HG02970 (cell line): ENCODE results near the gene ABTB2.
A peak's percentile ranks its signal among the peaks of the same experiment; 100 is the strongest.

Experiments
- ATAC-seq: cut with Tn5 transposase; IDR thresholded peaks from one replicate; pipeline ENCODE4 v1.9.1; 2021; ENCODE audit warnings: mild to moderate bottlenecking, moderate library complexity, moderate number of reproducible peaks; ENCODE audit not compliant: unreplicated experiment, low FRiP score

The ABTB2 gene

DNA sequence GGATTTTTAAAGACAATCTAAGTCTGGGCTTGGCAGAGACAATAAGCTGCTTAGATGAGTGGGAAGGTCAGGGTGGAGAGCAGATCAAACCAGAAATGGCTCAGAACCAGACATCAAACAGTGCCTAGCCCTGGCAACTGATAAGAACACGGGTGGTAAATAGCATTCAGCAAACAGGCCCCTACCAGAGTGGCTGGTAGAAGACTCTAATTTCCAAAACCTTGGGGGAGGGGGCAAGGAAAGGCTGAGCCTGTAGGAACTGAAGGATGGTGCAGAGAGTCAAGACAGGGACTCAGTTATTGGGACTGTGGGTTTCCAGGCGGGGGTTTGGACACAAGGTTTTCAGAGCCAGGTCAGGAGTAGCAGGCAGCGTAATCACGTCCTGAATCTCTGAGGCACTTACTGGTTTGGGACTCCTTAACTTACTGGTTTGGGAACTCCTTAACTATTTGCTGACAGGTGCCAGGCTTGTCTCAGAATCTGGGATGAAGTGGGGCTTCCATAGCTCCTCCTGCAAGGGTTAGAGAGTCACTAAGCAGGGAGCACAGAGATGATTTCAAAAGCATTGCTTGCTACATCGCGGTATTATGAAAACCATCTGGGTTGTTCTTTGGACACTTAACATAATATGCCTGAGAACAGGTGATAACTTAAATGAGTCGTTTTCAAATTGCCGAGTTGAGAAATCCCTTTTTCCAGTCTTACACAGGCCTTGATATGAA lies 5.7 kb upstream of the ABTB2 start:
- ATAC-seq: no peak

- no peak for ATAC-seq
Observed at GRCh38 chr11:34360046-34360445, 2.2 kb upstream of the ABTB2 start.

DNA sequence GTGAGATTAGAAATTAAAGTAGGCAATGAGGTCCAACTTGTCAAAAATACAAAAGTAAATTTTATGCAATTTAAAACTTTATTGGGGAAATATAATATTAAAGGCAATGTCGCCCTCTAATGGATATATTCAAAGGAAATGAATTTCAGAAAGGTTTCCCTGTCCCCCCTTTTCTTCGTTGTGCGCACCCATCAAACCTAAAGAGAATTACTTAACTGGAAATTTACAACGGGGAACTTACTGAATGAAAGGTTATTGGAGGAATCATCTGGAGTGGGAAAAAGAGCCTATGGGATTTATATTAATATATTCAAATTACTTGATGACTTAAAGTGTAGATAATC lies 1.7 kb upstream of the ABTB2 start:
- ATAC-seq: no peak

DNA sequence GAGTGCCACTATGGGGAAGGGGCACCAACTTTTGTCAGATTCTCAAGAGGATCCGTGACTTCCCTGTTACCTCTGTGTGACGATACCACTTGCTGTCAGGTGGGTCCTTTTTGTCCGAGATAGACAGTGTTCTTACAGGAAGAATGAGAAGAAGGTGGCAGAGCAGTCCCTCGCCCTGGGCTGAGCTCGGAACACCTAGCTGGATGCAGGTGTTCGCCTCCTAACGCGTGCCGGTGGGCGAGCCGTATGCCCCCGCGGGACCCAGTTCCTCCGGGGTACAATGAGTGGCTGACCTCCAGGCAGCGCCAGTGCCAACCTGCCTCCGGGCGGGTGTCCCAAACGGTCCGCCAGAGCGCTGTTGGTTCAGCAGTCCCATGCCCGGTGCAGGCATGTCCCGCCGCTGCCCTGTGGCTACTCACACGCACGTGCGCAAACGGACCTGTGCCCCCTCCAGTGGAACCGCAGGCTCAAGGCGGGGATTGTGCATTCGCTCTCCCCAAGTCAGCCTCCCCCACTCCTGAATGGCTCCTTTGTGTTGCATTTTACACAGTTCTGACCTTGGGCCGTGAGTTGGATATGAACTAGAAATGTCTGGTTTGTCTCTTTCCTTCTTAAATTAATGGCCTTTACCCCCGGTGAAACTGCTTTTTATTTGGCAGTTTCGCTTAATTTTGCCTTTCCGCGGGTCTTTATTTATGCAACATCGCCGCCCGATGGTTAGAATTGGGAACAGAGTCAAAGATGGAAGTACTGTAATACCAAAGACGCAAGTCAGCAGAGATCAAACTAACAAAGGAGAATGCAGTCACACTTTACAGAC lies 1.1 kb upstream of the ABTB2 start:
- no peak for ATAC-seq

DNA sequence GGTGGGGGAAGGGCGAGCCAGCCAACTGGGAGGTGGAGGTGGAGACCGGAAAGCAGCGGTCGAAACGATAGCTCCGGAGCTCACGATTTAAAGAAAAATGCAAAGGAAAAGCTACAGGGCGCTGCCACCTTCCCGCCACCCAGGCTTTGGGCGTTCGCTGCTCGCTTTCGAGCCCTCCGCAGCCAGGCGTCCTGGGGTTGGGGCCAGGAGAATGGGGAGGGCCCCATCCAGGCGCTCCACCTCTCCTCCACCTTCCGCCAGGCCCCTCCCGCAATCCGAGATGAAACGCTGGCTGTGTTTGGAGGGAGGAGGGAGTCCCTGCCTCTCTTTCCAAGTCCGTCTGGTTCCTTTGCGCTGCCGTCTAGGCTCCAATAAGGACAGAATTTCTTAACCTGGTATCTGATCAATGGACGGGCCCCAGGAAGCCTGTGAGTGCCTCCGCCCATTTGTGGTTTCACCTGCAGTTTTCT lies 483 bp upstream of the ABTB2 start:
- ATAC-seq: no peak

- peak; percentile 6 for ATAC-seq
Observed at GRCh38 chr11:34356913-34357700, 703 bp downstream of the ABTB2 start.

DNA sequence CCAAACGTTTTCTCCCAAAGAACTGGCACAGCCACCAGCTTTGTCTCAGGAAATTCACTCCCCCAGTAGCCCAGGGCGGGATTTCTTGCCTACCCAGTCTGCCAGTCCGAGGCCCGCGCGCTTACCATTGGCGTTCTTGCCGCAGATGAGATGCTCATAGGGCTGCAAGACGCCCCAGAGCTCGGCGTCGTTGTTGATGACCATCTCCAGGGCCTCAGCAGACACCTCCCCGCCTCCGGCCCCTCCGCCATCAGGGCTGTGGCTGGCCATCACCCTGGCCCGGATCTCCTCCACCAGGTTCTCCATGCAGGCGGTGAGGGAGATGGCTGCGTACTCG lies 1.3 kb downstream of the ABTB2 start:
- no peak for ATAC-seq

DNA sequence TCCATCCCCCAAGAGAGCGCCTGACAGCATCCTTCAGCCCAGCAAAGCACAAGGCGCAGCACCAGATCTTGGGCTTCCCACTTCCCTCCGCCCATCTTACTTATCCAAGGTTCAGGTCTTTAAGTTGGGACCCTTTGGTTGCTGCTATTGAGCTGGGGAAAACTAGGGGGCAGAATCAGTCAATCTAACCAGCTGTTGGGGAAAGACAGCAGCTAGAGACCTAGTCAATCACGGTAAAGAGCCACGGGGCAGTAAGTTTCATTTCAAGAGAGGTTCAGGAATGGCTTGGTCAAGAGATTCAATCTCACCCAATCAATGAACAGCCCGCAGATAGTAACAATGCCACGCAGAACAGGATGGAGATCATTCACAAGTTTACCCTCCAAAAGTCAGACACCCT lies 1.7 kb downstream of the ABTB2 start:
- ATAC-seq: no peak

DNA sequence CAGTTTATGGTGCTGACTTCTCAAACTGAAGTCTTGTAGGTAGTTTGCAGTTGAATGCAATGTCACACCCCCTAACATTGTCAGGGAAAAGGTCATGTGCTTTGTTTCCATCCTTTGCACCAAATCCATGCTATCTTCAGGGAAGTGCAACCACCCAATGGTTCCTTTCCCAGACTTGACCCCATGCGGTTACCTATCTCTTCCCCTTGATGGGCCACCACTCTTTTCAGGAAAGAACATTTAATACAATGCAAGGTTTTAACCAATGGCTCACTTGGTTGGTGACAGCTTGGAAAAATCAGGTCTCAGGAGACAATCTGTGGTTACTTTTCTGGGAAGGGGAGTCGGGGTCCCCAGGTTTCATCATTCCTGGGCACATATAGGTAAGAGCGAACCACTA lies 2.1 kb downstream of the ABTB2 start:
- ATAC-seq: no peak

- no peak for ATAC-seq
Observed at GRCh38 chr11:34354782-34355181, 3.0 kb downstream of the ABTB2 start.

- ATAC-seq: no peak
Observed at GRCh38 chr11:34353881-34354280, 3.9 kb downstream of the ABTB2 start.

DNA sequence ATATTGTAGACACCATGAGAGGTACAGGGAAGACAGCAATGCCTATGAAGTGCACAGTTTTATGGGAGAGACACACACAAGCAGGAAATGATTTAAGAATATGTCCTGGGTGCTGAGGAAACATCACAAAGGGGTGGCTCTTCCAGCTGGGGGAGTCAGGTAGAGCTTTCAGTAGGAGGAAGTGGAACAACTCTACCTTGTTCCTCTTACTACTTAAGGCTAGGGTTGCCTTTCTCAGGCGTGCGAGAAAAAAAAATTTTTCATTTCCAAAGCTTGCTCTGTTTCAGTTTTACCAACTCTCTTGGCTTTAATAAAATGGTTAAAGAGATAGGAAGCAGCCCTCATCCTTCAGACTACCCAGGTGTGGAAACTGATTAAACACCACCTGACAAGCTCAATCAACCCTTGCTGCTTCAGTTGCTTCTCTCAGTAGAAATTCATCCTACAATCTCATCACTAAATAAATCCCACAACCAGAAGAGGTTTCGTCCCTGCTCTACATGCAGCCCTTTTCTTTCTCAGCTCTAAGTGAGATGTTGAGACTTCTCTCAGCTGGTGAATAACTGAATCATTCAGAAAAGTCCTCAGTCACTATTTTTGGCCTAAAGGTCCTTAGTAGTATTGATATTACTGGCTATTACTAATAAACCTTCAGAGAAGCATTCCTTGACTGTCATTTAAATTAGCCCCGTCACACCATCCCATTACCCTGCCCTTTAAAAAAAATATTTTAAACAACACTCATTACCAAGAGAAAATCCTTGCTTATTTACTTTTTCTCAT lies 5.9 kb downstream of the ABTB2 start:
- ATAC-seq: no peak

DNA sequence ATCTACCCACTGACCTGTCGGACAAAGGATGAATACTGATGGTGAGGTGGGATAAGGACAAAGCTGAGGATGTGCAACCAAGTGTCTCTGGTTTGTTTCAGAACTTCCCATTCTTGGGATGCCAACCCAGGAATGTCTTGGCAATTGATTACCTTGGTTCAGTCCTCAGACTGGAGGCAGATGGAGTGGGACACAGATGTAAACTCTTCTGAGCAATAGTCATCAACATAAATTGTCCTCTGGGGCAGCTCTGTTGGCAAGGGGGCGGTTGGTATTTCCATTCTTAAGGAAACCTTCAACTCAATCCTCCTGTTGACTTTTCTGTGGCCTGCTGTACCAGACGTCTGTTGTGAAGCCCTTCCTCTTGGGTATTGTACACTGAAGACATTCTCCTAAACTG lies 6.8 kb downstream of the ABTB2 start:
- ATAC-seq: no peak

GRCh38 chr11:34349882-34350281 lies 7.9 kb downstream of the ABTB2 start:
- ATAC-seq: no peak

DNA sequence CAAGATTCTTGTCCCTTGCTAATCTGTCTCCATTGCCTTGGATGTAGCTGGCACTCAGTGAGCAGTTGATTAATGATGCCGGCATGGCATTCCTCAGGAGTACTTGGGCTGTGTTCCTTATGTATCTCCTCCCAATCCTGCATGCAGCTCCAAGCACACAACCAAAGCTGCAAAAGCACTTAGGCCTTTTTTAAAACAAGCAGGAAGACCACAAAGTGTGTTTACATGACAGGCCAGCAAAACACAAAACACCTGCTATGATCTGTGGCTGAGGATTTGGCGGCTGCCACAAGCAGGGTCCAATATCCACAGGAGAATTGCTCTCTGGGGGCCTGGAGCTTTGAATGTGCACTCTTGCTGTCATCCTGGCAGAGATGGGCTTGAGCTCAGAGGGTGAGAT lies 8.9 kb downstream of the ABTB2 start:
- ATAC-seq: no peak

- no peak for ATAC-seq
Observed at GRCh38 chr11:34348096-34348495, 9.7 kb downstream of the ABTB2 start.

DNA sequence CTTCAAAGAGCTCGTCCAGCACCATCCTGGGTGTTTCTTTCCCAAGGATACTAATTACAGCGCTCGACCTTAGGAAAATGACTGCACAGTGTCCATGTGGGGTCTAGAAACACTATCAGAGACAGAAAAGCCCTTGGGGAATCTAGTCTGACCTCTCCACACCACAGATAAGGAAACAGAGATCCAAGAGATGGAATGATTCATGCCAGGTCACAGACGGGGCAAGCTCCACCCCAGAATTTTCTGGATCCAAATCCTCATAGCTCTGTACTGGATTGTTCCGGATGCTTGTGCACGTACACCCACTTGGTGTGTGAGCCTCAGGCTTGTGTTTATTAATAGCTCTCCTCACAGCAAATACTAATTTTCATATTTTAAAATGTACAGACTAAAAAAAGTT lies 11.3 kb downstream of the ABTB2 start:
- no peak for ATAC-seq

GRCh38 chr11:34345991-34346480 lies 11.8 kb downstream of the ABTB2 start:
- ATAC-seq: no peak

DNA sequence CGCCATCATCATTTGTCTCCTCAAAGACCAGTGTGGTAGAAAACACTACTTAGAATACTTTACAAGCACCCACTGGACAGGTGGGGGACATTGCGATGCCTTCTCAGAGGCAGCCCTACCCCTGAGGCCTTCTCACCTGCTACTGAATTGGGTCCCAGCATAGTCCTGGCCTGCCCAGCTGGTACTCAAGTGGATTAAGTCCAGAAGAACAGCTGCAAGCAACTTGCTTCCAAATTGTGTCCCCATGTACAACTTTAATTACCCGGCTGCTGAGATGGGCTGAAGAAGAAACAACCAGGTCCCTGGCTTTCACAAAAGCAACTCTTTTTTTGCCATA lies 12.3 kb downstream of the ABTB2 start:
- ATAC-seq: no peak

GRCh38 chr11:34344768-34345539 lies 12.9 kb downstream of the ABTB2 start:
- no peak for ATAC-seq
